NCI-H2107 (cell line): ENCODE results near the gene IL22RA2.

ENCODE experiments used
- DNase-seq: peaks from one replicate; lab custom pipeline; 2025; lab: John Stamatoyannopoulos, UW

Gene IL22RA2

DNA sequence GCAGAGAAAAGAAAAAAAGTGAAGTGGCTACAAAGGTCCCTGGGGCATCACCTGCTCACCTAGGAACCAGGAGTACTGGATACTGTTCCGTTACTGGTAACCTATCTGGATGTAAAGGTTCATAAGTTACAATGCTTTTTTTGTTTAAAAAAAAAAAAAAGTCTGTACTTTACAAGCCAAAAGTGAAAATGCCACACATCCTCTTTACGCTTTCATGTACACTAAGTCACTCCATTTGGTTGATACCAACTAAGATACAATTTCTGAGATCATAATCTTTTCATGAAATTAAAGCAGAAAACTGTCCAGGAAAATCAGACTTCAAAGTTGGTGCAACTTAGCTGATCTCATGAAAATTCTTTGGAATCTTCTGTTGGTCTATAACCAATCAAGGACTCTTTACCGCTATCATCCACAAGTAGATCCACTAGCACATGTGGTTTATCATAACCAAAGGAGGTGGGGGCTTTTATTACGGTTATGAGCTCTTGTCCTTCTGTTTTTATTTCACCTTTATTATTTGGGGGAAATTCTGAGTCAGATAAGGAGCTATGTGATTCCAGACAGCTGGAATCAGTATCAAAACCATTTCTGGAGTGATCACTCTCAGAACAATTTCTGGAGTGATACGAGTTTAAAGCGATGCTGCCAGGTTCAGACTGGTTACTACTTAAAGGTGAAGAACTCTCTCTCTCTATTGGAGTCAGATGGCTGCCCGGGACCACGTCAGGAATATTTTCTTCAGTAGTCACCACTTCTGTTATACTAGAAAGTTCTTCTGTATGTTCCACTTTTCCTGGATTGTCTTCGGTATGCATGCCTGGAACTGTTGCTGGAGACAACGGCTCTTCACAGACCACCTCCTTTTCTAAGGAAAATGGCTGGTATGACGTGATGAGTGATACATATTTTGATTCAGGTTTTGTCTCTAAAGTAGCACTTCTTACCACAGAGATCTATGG lies 24.5 kb upstream of the IL22RA2 start:
- no peak for DNase-seq

DNA sequence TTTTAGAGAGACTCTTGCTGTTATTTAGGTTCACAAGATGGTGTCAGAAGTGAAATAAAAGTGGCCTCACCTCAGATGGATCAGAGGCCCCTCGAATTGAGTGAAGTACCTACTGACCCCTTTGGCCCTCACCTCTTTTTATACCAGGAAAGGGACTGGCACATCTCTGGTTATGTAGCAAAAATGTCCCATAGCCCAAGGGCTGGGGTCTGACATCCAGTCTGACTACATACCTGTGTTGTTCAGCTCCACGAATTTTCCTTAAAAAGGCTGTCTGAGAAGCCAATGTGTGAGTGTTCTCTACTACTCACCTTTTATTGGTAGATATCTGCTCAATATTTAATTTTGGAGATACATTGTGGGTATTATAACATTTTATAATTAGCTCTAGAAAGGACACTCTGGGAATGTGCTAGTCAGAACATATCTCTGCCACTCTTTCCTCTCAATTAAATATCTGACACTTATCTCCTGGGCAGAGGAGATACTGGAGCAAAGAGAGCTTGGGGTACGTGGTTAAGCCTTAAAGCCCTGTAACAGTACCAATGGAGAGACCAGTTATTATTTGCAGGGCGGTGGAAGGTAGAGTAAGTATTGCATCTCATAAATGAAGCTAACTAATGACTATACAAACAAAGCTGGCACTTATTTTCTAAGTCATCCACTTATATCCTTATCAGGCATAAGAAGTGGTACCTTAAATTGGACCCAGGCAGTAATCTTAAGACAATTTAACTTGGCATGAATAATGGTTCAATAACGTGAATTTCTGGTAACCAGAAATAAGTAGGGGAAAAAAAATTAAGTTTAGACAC lies 20.0 kb upstream of the IL22RA2 start:
- no peak for DNase-seq

DNA sequence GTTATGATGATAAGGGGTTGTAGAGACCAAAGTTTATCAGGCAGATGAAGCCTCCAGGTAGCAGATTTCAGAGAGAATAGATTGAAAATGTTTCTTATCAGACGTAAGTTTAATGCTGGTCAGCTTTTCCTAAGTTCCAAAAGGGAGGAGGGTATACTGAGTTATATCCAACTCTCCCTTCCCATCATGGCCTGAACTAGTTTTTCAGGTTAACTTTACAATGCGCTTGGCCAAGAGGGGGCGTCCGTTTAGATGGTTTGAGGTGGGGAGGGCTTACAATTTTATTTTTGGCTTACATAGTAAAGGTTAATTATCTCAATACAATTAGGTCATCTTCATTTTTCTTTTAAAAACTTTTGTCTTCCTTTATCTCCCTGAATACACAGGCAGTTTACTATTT lies 19.4 kb upstream of the IL22RA2 start:
- no peak for DNase-seq

DNA sequence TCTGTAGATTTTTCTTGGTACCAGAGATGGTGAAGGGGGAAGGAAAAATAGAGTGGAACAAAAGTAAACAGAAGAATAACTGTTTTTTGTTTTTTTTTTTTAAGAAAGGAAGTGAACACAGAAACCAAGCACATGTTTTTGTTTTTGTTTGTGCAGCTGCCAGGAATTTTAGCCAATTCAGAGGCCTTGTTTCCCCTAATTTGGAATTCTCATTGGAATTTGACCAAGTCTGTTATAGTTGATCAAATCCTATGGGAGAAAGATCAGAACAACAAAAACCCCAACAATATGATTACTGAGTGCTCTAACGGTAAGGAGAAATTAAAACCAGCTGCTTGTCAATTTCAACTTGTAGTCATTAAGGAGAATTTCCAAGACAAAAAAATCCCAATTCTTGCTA lies 18.2 kb upstream of the IL22RA2 start:
- no peak for DNase-seq

DNA sequence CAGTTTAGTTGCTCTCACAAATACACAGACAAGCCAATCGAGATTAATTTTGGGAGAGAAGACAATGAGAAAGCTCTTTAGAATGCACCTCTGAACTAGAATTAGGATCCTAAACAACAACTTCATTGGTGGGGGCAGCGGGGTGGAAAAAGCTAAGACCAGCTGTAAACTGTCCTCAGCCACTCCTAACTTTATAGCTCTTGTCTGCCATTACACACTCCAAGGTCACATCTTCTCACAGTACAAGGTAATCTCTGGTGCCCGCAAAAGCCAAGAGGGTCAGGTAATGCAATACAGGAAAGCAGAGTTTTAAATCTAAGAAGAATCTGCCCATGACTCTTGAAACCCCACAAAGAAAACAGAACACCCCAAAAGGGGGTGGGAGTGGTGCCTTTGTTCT lies 17.8 kb upstream of the IL22RA2 start:
- no peak for DNase-seq

DNA sequence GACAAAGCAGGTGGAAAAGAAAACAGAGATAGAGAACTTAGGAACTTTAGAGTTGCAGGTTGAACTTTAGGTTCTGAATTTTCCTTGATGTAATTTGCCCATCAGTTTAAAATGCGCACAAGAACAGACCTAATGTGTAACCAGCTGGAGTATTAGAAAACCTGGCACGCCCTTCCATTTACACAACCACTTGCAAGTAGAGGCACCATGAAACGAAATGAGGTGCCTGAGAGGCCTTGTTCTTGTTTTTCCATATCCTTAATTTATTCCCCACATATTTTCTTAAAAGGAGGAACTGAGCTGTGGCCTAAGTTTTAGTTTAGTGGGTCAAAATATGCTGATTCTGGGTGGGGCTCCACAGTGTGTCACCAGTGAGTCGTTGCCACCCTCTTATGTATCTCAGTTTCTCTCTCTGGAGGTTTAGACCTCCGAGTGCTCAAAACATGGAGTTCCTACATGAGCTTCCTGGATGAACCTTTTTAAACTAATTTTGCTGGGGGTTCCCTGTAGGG lies 17.2 kb upstream of the IL22RA2 start:
- DNase-seq: no peak

DNA sequence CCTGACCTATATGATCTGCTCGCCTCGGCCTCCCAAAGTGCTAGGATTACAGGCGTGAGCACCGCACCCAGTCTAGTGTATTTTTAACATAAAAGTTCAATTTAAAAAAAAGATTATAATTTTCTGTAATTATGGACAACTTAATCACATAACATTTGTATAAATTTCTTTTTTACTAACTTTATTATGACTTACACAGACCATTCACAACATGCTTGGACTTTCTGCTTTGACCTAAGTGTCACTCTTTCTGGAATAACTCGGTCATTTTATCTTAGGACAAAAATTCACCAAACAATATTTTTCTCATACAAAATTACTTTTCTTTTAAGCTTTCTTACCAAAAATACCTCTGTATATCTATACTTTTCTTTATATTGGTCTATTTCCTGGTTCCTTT lies 15.4 kb upstream of the IL22RA2 start:
- no peak for DNase-seq

DNA sequence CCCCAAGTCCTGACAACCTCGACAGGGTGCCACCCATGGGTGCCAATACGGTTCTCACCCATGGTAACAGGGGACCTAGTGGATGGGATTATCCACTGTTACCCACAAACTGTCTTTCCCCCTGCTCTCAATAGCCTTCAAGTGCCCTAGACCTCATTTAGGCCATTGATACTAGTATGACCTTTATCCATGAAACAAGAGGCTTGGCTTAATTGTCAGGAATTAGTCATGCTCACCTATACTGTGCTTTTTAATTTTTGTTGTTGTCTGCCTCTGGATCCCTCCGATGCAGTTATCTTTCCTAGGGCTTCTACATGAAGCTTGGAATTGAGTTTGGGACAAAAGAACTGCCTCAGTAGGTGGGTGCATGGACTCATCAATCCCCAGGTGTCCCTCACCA lies 11.8 kb upstream of the IL22RA2 start:
- no peak for DNase-seq

DNA sequence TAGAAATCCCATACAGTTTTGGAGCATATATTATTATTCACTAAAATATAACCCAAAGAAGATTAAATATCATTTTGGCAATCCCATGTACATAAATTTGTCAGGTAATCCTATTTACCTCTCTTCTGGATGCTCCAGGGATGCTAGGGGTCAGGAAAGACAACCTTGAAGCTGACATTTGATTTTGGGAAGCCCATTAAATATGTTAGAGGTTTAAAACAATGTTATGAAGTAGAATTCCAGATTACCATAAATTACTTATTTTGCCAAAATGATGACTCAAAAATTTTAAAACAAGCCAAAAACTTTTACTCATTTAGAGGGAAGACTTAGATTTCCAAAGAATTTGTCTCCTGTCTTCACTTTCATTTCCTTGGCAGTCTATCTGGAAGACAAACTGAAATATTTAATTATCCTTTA lies 9.2 kb upstream of the IL22RA2 start:
- DNase-seq: no peak

DNA sequence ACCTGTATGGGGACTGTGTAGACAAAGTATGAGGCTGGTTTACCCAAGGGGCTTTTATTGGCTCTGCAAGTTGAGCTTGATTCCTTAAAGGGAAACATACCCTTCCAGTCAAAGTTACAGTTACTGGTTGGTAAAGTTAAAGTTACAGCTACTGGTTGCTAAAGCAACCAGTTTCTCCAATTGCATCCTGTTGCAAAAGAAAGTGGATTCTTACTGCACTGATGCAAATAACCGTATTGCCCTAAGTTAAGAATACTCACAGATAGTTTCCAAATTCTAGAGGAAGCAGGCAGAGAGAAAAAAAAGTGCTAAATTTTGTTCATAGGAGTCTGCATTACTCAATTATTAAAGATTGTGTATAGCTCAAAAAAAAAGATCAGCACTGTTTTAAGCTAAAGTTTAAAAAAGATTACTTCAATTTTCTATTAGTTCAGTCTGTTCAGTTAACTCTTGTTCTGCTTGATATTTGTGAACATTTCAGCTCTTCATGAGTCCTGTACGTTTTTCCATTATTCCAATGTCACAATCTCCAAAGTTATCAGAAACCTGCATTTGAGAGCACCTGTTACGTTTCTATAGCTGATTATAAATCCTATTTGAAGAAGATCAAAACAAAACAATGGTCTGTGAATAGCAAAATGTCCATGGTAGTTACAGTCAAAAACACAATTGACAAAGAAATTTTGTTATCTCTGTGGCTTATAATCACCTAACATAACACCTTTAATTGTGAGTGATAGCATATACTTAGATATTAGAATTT lies 8.6 kb upstream of the IL22RA2 start:
- DNase-seq: no peak

DNA sequence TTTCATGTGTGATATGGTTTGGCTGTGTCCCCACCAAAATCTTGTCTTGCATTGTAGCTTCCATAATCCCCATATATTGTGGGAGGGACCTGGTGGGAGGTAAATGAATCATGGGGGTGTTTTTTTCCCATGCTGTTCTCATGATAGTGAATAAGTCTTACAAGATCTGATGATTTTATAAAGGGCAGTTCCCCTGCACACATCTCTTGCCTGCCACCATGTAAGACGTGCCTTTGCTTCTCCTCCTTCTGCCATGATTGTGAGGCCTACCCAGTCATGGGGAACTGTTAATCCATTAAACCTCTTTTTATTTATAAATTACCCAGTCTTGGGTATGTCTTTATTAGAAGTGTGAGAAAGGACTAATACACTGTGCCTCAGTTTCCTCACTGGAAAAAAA lies 4.2 kb upstream of the IL22RA2 start:
- no peak for DNase-seq

DNA sequence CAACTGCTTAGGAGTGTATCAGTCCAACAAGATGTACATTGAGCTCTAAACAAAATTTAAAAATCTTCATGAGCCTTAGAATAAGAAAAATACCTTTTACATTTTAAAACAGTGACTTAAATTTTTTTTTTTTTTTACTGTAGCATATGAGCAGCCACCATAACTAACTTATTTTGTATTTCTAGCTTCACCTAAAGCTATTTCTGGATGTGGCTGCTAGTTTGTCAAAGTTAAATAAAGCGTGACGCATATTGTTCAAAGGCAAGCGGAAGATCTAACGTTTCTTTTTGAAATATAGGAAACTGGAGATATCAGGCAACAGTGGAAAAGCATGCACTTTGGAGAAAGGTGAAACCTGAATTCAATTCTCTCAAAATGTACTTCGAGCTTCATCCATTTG lies 3.3 kb upstream of the IL22RA2 start:
- DNase-seq: no peak

DNA sequence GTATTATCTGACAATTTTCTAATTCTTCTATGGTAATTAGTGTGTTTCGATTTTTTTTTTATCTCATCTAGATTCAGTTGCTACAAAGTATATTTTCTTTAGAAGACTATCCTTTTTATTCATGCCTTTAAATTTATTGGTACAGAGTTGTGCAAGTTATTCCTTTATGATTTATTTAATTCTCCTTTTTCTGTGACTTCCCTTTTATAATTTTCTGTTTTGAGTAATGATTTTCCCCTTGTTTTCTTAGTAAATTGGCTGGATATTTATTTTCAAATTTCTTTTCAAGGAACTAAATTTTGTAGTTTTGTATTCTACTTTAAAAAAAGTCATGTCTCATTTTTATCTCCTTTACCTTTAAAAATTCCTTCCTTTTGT lies 2.4 kb upstream of the IL22RA2 start:
- no peak for DNase-seq

DNA sequence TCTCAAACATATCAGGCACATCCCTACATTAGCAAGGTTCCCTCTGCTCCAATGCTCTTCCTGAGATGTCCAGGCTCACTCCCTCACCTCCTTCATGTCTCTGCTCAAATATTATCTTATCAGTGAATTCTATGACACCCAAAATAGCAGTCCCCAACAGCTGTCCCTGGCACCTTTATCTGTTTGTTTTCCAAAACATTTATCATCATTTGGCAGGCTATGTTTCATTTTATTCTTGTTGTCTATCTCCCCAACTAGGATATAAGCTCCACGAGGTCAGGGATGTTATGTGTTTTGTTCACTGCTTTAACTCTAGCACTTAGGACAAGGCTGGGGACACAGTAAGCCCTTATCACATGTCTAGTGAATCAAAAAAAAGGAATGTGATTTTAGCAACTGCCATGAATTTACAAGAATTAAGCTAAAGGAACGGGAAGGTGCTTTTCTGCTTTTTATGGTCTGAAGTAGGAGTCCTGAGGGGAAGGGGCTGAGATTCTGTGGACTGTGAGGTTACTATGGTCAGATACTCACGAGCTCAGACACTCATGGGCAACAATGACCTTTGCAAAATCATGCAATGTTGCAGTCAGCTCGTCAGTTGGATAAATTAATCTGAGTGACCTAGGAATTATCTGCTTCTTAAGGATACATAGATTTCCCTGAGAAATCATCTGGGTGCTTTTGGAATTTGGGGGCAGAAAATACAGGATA lies 1.9 kb upstream of the IL22RA2 start:
- no peak for DNase-seq

DNA sequence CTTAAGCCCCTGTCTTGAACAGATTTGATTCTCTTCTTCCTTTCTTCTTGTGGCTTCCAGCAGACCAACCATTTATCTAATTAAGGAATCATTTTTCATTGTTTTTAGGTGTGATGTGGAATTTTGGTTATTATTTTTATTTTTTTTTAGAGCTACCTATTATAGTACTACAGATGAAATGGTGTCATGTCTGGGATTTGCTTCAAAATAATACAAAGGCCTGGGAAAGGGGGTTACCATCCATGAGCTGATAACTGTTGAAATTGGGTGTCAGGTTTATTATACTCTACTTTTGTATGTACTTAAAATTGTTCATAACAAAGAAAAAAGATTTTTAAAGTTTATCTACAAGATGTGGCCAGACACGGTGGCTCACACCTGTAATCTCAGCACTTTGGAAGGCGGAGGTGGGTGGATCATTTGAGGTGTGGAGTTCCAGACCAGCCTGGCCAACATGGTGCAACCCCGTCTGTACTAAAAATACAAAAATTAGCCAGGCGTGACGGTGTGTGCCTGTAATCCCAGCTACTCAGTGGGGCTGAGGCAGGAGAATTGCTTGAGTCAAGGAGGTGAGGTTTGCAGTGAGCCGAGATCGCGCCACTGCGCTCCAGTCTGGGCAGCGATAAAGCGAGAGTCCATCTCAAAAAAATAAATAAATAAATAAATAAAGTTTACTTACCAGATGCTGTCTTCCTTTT lies 561 bp downstream of the IL22RA2 start:
- no peak for DNase-seq

DNA sequence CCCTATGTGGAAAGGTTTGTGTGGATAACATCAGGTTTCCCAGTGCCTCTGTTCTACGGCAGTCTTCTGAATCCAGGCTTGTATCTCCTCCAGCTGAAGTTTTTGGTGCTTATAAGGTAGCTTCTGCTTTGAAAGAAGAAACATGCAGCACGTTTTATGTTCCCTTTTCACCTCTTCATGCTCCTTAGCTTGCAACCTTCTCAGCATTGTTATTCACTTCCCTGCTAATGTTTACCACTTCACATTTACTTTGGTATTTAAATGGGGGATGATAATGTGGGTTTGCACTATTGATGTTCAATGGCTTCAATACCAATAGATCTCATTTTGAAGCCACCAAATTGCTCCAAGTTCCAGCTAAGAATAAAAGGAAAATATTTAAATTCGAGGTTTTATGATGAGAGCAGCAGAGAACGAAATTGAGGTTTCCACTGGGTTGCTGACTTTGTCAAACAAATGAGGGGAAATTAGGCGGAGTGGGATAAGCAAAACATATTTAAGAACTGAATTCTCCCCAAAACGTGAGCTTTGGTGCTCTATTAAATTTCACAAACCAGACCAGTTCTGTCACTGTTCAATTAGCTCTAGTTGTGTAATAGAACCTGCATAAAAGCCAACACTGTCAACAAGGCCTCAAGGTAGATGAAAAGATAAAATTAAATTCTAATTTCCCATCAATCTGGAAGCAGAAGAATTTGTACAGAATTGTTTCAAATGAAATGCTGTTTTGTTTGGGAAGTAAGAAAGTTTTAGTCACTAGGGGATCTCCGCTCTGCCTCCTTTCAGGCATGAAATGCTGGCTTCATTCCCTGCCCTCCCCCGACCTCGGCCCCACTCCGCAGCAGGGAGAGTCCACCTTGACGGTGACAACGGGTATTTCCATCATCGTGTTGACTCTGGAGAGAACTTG lies 1.4 kb downstream of the IL22RA2 start:
- no peak for DNase-seq

DNA sequence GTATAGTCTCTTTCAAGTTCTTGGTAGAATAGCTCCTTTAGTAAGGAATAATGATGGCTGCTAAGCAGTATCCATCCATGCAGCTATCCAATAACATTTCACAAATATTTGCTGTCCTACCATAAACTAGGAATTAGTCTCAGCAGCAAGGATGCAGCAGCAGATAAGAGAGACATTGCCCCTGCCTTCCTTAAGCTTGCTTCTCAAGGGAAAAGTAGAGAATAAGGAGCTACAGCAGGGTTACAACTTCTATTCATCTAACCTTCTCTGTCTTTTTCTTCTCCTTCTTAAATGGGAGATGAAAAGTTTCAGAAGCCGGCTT lies 2.4 kb downstream of the IL22RA2 start:
- DNase-seq: no peak

DNA sequence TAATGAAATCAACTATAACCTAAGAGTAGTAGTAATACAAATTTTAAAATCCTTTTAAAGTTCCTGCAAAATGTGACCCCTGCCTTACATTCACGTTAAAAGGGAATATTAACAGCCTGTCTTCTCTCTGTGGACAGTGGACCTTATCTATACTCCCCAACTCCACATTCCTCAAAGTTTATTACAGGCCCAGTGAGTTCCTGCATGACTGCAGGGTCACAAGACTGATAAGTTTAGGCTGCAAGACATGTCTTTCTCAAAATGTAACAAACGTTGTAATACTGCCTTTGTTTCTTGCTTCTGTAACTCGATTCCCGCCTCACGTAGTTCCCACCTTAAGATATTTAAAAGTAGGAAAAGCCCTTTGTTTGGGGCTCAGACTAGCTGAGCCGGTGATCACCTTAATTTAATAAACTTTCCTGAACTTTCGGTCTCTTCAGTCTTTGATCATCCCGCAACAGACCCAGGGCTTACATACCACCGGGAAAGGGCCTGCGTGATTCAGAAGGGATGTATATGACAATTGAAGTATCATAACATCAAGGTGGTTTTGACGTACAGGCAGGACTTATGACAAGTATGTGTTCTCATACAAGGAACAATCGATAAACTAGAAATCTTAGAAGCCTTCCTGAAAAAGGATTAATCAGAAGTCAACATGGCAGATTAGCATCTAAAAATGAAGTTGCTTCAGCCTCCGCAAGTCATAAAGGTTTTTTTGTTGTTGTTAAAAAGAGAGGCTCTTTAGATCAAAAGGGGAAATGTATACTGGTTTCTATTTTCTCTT lies 3.0 kb downstream of the IL22RA2 start:
- no peak for DNase-seq

DNA sequence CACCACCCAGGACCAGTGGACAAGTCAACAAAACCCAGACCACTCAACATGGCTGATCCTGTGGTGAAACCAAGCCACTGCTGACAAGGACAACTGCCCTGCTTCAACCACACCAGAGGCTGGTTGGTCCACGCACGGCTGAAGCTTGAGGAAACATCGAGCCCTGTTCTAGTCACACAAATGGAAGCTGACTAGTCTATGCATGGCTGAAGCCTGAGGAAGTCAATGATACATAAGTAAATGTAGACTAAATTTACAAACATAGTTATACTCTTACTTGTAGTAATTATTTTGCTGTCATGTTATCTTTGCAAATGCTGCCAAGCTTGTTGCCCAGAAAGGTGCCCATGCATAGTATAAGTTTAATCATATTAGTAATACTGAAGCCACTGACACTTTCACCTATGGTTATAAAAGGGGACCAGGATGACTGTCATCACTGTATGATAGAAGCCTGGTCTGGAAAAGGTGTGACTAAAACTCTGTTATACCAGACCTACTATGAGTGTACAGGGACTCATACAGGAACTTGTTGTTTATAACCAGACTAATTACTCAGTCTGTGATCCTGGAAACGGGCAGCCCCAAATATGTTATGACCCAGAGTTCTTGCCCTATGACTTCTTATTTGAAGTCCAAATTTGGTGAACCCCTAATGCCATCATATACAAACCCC lies 5.6 kb downstream of the IL22RA2 start:
- no peak for DNase-seq
